Breast epithelium (tissue), 3 donors: ENCODE results near the gene GNB5.

Experiments
- POLR2A ChIP-seq: fragments of 450-650 bp; IDR thresholded peaks from one replicate; pipeline ENCODE4 v1.6.1; 2016; ENCODE audit warnings: antibody characterized with exemption, mild to moderate bottlenecking, moderate library complexity
- TF ChIP-seq, protein P1 (sequence below), 3 donors: fragments of 450-650 bp; IDR thresholded peaks; one replicate each; pipeline ENCODE4 v1.5.1; 2016 to 2017; ENCODE audit warnings: antibody characterized with exemption in 3 of 3, mild to moderate bottlenecking in 3 of 3, moderate library complexity in 3 of 3

DNA sequence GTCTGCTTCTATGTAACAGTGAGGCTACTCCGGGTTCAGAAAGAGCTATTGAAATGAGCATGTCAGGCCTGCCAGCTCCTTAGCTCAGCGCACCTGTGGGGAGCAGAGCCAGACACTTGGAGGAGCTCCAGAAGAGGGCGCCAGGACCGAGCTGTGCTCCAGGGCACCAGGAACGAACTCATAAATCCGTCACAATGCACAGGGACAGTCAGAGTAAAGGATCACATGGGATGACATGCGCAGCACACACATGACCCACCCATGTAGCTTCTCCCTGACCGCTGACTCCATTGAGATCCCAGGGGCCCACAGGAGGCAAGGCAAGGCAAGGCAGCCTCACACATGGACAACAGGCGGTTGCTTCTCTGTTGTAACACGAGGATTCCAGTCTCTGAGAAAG, 26.0 kb upstream of the GNB5 start:
- TF ChIP-seq POLR2A, result no peak
- TF ChIP-seq, protein P1, sequence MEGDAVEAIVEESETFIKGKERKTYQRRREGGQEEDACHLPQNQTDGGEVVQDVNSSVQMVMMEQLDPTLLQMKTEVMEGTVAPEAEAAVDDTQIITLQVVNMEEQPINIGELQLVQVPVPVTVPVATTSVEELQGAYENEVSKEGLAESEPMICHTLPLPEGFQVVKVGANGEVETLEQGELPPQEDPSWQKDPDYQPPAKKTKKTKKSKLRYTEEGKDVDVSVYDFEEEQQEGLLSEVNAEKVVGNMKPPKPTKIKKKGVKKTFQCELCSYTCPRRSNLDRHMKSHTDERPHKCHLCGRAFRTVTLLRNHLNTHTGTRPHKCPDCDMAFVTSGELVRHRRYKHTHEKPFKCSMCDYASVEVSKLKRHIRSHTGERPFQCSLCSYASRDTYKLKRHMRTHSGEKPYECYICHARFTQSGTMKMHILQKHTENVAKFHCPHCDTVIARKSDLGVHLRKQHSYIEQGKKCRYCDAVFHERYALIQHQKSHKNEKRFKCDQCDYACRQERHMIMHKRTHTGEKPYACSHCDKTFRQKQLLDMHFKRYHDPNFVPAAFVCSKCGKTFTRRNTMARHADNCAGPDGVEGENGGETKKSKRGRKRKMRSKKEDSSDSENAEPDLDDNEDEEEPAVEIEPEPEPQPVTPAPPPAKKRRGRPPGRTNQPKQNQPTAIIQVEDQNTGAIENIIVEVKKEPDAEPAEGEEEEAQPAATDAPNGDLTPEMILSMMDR (IDR thresholded peaks at IDR 0.05), result no peak
